CD14-positive monocyte (primary cell): Measurements from ENCODE around the gene RAPGEF2. TPM values are rescaled to one million over a fixed set of nuclear protein-coding genes. Genes with fewer than 3 reads are reported as not detected.
A peak's percentile ranks its signal among the peaks of the same experiment; 100 is the strongest.

Experiments
- DNase-seq, 3 donors: peaks; one replicate each; pipeline ENCODE4 v3.0.0-alpha.2; 2011 to 2022
- H2AFZ ChIP-seq: 2 replicates; pipeline ENCODE4 v1.6.0; 2012; ENCODE audit warnings: mild to moderate bottlenecking, low read depth, low read length, inconsistent platforms; ENCODE audit not compliant: insufficient read depth, poor library complexity, severe bottlenecking
- H3K27ac ChIP-seq, 2 donors: 1 replicate in 1 of 2; 2 replicates in 1 of 2; pipeline ENCODE4 v1.5.1; 2012 to 2013; ENCODE audit warnings: low read length in 2 of 2, control low read depth in 1 of 2, inconsistent platforms in 1 of 2, low read depth in 1 of 2, mild to moderate bottlenecking in 1 of 2
- H3K27me3 ChIP-seq, 2 donors: one replicate each; pipeline versions ENCODE4 v1.6.0 to v1.6.1; 2011 to 2013; ENCODE audit warnings: low read length in 2 of 2; ENCODE audit not compliant: control insufficient read depth in 2 of 2, insufficient read depth in 2 of 2
- H3K36me3 ChIP-seq, 2 donors: replicated peaks in 1 of 2; 1 replicate in 1 of 2; 2 replicates in 1 of 2; pipeline versions ENCODE4 v1.5.1 to v1.6.1; 2012 to 2013; ENCODE audit warnings: low read length in 2 of 2, control low read depth in 1 of 2, inconsistent platforms in 1 of 2, mild to moderate bottlenecking in 1 of 2; ENCODE audit not compliant: insufficient read depth in 2 of 2, control insufficient read depth in 1 of 2
- H3K4me1 ChIP-seq, 2 donors: 1 replicate in 1 of 2; 2 replicates in 1 of 2; pipeline versions ENCODE4 v1.5.1 to v1.6.1; 2012 to 2013; ENCODE audit warnings: low read length in 2 of 2, control low read depth in 1 of 2, inconsistent platforms in 1 of 2, mild to moderate bottlenecking in 1 of 2, moderate library complexity in 1 of 2; ENCODE audit not compliant: insufficient read depth in 2 of 2, control insufficient read depth in 1 of 2
- H3K4me2 ChIP-seq: replicated peaks from 2 replicates; pipeline ENCODE3; 2012; ENCODE audit warnings: low read length, moderate library complexity, mild to moderate bottlenecking; ENCODE audit not compliant: poor library complexity, severe bottlenecking; ENCODE audit errors: extremely low read depth
- H3K4me3 ChIP-seq, 3 experiments: fragments of 200-600 bp in 1 of 3; sonication (generic) in 1 of 3; replicated peaks in 1 of 3; 1 replicate in 2 of 3; 2 replicates in 1 of 3; pipeline ENCODE4 v1.5.1; 2011 to 2013; ENCODE audit warnings: low read length in 3 of 3, mild to moderate bottlenecking in 3 of 3, control low read depth in 2 of 3, low read depth in 2 of 3, inconsistent platforms in 1 of 3, moderate library complexity in 1 of 3
- H3K79me2 ChIP-seq: 2 replicates; pipeline ENCODE4 v1.6.0; 2012; ENCODE audit warnings: mild to moderate bottlenecking, control low read depth, inconsistent platforms, low read length, moderate library complexity; ENCODE audit not compliant: insufficient read depth
- H3K9ac ChIP-seq: 2 replicates; pipeline ENCODE4 v1.6.0; 2017; ENCODE audit warnings: low read length, mild to moderate bottlenecking; ENCODE audit not compliant: insufficient read depth, poor library complexity, severe bottlenecking
- H3K9me3 ChIP-seq, 2 donors: replicated peaks in 1 of 2; 1 replicate in 1 of 2; 2 replicates in 1 of 2; pipeline versions ENCODE4 v1.5.1 to v1.6.1; 2012 to 2013; ENCODE audit warnings: low read length in 2 of 2, control low read depth in 1 of 2; ENCODE audit not compliant: control insufficient read depth in 1 of 2, insufficient read depth in 1 of 2
- H4K20me1 ChIP-seq: 2 replicates; pipeline ENCODE4 v1.6.0; 2012; ENCODE audit warnings: mild to moderate bottlenecking, low read length, control low read depth, moderate library complexity; ENCODE audit not compliant: insufficient read depth
- H3K27ac Mint-ChIP-seq, 7 donors: one replicate each; pipeline ENCODE4 v1.8.0; 2020; ENCODE audit warnings: mild to moderate bottlenecking in 7 of 7, mixed read lengths in 7 of 7, moderate library complexity in 6 of 7, inconsistent platforms in 2 of 7
- H3K27me3 Mint-ChIP-seq, 3 donors: one replicate each; pipeline ENCODE4 v1.8.0; 2021 to 2022; ENCODE audit warnings: low read depth in 3 of 3, mild to moderate bottlenecking in 3 of 3, mixed read lengths in 3 of 3, moderate library complexity in 3 of 3, inconsistent platforms in 1 of 3
- H3K36me3 Mint-ChIP-seq, 2 donors: one replicate each; pipeline ENCODE4 v1.8.0; 2020; ENCODE audit warnings: mixed read lengths in 2 of 2, inconsistent platforms in 1 of 2, mild to moderate bottlenecking in 1 of 2
- H3K4me1 Mint-ChIP-seq: one replicate; pipeline ENCODE4 v1.8.0; 2020; ENCODE audit warnings: mild to moderate bottlenecking, mixed read lengths
- H3K4me3 Mint-ChIP-seq, 2 donors: one replicate each; pipeline ENCODE4 v1.8.0; 2020; ENCODE audit warnings: mild to moderate bottlenecking in 2 of 2, mixed read lengths in 2 of 2, moderate library complexity in 1 of 2
- H3K9me3 Mint-ChIP-seq, 7 donors: one replicate each; pipeline ENCODE4 v1.8.0; 2020 to 2022; ENCODE audit warnings: mixed read lengths in 7 of 7, mild to moderate bottlenecking in 6 of 7, moderate library complexity in 6 of 7, inconsistent platforms in 2 of 7
- WGBS: methylation state at CpG from one replicate; pipeline ENCODE4 v1.1.5; 2013; ENCODE audit warnings: missing lambda C conversion rate; ENCODE audit not compliant: insufficient coverage; 5-methylcytosine and 5-hydroxymethylcytosine counted together
- intact Hi-C, 2 donors: fragments of 100-400 bp; cut with micrococcal nuclease; formaldehyde crosslinking; loops; one replicate each; pipeline versions ENCODE4 v1.15.0 to v1.15.1; 2023
- polyA plus RNA-seq, 3 donors: library from polyadenylated mRNA; depleted of rRNA in 1 of 3; unstranded in 2 of 3; stranded (reverse) in 1 of 3; fragments of 300-500 nt in 2 of 3; fragments of >200 nt in 1 of 3; fragmentation: Illumina TruSeq in 2 of 3; gene quantifications; 1 replicate in 2 of 3; 2 replicates in 1 of 3; pipeline ENCODE4 v1.2.3, GENCODE V29; 2012 to 2021
- TF ChIP-seq, protein P1 (sequence below): fragments of 200-600 bp; IDR thresholded peaks from one replicate; pipeline ENCODE4 v1.8.0; 2022; ENCODE audit warnings: antibody characterized with exemption, mild to moderate bottlenecking

The RAPGEF2 gene
- polyA plus RNA-seq, 3 donors = 1.5 to 29.8 (median 2.0) TPM

DNA sequence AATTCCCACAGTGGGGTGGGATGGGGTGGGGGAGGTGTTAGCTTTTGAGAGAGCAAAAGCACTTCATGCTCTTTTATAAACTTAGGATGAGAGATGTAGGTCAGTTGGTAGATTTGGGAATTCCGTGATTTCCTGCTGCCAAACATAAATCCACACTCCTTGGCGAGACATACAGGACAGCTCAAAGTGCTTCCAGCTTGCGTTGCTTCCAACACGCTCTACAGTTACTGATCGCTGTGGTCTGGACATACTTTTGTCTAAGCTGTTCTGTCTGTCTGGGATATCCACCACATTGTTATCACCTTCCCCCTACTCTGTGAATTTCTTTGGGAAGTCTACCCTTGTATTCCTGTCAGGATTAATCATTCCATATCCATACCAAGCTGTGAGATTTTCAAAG, 117.5 kb downstream of the RAPGEF2 start:
- no peak overlapping the region for H3K4me3 ChIP-seq

DNA sequence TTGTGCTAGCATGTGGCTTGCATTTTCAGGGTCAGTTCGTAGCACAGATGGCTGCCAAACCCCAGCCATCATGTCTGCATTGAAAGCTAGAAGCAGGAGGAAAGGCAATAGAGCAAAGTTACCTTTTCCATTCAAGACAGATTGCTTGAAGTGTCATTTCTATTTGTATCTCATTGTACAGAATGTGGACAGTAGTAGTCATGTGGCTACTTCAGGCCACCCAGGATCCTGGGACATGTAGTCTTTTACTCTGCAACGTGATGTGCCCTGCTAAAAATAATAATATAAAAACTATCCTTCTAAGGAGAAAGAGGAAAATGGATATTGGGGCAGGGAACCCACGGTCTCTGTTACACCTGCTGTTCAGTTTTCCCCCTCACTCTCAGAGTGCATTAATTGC, 118.4 kb downstream of the RAPGEF2 start:
- DNase-seq = no peak
- Histone ChIP-seq H3K36me3 (no peaks in the 10 kb centered on the region), H3K27me3 (no peaks in the 10 kb centered on the region), H3K27ac (no peak overlapping the region), H4K20me1 (peaks cover 65% of the 10 kb centered on the region), H2AFZ (no peak overlapping the region), H3K4me2 (no peak overlapping the region), H3K9me3 (no peaks in the 10 kb centered on the region), H3K4me3 (no peak overlapping the region), H3K4me1 (no peaks in the 10 kb centered on the region), H3K9ac (no peak overlapping the region), H3K79me2 (peaks cover 10% of the 10 kb centered on the region)
- Mint-ChIP-seq H3K36me3 (peaks cover 5 to 6% of the 10 kb centered on the region in 2 donors), H3K9me3 (peaks cover 0 to 1% (median 0%) of the 10 kb centered on the region in 7 donors), H3K27me3 (no peaks in the 10 kb centered on the region), H3K27ac (peak overlapping the region in 1 of 7 donors; percentile 58), H3K4me3 (no peak overlapping the region), H3K4me1 (peaks cover 10% of the 10 kb centered on the region)
- TF ChIP-seq, protein P1, sequence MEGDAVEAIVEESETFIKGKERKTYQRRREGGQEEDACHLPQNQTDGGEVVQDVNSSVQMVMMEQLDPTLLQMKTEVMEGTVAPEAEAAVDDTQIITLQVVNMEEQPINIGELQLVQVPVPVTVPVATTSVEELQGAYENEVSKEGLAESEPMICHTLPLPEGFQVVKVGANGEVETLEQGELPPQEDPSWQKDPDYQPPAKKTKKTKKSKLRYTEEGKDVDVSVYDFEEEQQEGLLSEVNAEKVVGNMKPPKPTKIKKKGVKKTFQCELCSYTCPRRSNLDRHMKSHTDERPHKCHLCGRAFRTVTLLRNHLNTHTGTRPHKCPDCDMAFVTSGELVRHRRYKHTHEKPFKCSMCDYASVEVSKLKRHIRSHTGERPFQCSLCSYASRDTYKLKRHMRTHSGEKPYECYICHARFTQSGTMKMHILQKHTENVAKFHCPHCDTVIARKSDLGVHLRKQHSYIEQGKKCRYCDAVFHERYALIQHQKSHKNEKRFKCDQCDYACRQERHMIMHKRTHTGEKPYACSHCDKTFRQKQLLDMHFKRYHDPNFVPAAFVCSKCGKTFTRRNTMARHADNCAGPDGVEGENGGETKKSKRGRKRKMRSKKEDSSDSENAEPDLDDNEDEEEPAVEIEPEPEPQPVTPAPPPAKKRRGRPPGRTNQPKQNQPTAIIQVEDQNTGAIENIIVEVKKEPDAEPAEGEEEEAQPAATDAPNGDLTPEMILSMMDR = no peak
- intact Hi-C loops = no loop called here
- WGBS = 100% methylated on average over 1 of the region's 3 CpGs

More for the DNA sequence above, 117.5 kb downstream of the RAPGEF2 start:
- Mint-ChIP-seq H3K27me3 (no peaks in the 10 kb centered on the region), H3K4me1 (peaks cover 4% of the 10 kb centered on the region), H3K27ac (no peak overlapping the region), H3K9me3 (peaks cover 0 to 1% (median 0%) of the 10 kb centered on the region in 7 donors), H3K36me3 (peaks cover 2 to 6% of the 10 kb centered on the region in 2 donors), H3K4me3 (no peak overlapping the region)
- intact Hi-C loops = no loop called here
- no peak overlapping the region for H3K9ac ChIP-seq
- no peak overlapping the region for H3K27ac ChIP-seq
- 100% methylated on average over 3 of the region's 5 CpGs for WGBS
- TF ChIP-seq, protein P1 = no peak
- no peaks in the 10 kb centered on the region for H3K36me3 ChIP-seq
- DNase-seq = no peak
- no peaks in the 10 kb centered on the region for H3K9me3 ChIP-seq
- peaks cover 67% of the 10 kb centered on the region for H4K20me1 ChIP-seq
- no peak overlapping the region for H3K4me2 ChIP-seq
- no peaks in the 10 kb centered on the region for H3K4me1 ChIP-seq
- H3K27me3 ChIP-seq = no peaks in the 10 kb centered on the region
- H2AFZ ChIP-seq = no peak overlapping the region
- H3K79me2 ChIP-seq = peaks cover 13% of the 10 kb centered on the region
